Posterior vena cava (tissue), 2 donors: ENCODE data around the gene LRRN4. TPM values are rescaled to one million over a fixed set of nuclear protein-coding genes. Genes with fewer than 3 reads are reported as not detected.

Experiments
- DNase-seq: peaks from one replicate; pipeline ENCODE4 v3.0.0-alpha.2; 2020; ENCODE audit warnings: low spot score
- intact Hi-C, 2 donors: fragments of 100-400 bp; cut with DNase I; formaldehyde crosslinking; loops; one replicate each; pipeline versions ENCODE4 v1.14.1 to v1.14.2; 2022 to 2023
- total RNA-seq, 2 donors: library from RNA; stranded (reverse); fragmentation: NEBNext Ultra II Directional; extraction: Animal tissue kit (Norgen Biotek cat#: 25700); gene quantifications; one replicate each; pipeline ENCODE4 v1.2.1, GENCODE V29; 2021
- donor health status: DM: yes; HTN: yes; CAD: no.
- donor health status: DM: yes; HTN: yes; CAD: no.

Gene LRRN4
- total RNA-seq, 2 donors from 2014 or later = 0.10 to 0.19 TPM

DNA sequence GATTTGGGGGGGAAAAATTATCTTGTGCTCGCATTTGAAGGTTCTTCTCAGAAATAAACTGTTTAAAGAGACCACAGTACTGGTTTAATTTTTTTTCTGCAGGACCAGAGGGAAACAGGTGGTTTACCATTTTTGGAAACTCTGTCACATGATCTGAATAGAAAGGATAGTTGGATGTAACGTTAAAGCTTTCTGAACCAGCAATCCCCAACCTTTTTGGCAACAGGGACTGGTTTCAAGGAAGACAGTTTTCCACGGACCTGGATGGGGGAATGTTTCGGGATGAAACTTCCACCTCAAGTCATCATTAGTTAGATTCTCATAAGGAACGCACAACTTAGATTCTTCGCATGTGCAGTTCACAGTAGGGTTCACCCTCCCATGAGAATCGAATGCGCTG, 53.0 kb downstream of the LRRN4 start:
- intact Hi-C loops = no loop called here
- no peak for DNase-seq

DNA sequence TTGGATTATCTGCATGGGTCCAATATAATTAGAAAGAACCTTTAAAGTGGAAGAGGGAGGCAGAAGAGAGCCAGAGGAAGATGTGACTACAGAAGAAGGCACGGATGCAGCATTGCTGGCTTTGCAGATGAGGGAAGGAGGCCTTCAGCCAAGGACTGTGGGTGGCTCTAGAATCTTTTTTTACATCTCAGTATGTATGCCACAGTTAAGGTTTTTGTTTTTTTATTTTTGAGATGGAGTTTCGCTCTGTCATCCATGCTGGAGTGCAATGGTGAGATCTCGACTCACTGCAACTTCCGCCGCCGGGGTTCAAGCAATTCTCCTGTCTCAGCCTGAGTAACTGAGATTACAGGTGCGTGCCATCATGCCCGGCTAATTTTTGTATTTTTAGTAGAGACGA, 54.1 kb downstream of the LRRN4 start:
- DNase-seq = no peak
- intact Hi-C loops = no loop called here

DNA sequence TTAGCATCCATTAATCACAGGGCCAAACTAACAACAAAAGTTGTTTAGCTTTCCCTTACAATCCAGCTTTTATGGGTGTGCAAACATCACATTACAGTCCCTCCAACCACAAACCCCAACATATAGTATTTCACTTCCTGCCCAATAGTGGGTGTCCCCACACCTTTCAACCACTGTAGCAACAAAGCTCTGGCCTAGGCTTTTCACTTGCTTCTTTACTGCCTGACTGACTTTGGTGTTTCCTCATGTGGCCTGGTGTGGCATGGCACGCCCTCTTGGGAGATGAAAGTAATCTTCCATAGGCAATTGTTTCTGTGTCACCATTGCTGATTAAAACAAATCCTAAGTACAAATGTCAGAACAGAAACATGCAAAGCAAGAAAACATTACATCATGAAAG, 57.1 kb downstream of the LRRN4 start:
- no peak for DNase-seq
- intact Hi-C loops = no loop called here

DNA sequence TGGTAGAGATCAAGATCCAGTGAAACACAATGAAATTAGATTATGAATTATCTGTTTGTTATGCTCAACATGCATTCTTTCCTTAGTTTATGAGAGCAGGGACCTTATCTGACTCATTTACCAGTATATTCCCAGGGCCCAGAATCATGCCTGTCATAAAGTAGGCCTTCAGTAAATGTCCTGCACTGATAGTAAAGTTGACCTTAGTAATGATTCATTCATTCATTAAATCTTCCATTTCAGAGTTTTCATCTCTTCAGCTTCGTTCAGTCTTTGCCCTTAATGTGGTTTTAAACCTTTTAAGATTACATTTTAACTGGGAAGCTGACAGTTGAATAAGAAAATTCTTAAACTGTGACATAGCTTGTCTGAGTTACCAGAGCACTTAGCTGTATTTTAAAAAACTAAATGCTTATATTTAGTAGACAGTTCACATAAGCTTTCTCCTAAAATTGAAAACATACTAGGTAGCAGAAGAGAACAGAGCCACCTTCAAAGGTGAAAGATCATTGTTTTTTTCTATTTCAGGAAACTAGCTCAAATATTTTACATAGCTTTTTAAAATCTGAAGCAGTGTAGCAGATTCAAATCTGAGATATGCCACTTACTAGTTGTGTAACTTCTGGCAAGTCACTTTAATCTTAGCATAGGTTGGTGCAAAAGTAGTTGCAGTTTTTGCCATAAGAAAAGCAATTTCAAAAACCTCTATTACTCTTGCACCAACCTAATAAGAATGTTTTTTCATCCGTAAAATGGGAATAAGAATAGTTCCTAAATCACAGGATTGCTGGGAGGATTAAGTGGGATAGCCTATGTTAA, 62.0 kb downstream of the LRRN4 start:
- intact Hi-C loops = no loop called here
- DNase-seq = no peak

GRCh38 chr20:5990946-5991345, 62.9 kb downstream of the LRRN4 start:
- intact Hi-C loops = no loop called here

More at GRCh38 chr20:5990946-5991345, 62.9 kb downstream of the LRRN4 start:
- no peak for DNase-seq

Other genes starting within 250 kb of the LRRN4 start
- gene CHGB, start 142.6 kb downstream of the LRRN4 start, total RNA-seq = under 1 TPM in 1 of 2 donors, not detected in 1; 0.14 TPM
- 10 to 100 TPM in 1 of 2 donors, 1 to 10 TPM in 1; 8.5 to 12.0 TPM for gene TRMT6, start 103.5 kb downstream of the LRRN4 start, total RNA-seq
- gene MCM8, start 103.4 kb downstream of the LRRN4 start, total RNA-seq = 1 to 10 TPM; 4.3 to 4.4 TPM
- gene CRLS1, start 47.9 kb downstream of the LRRN4 start, total RNA-seq = 10 to 100 TPM; 34.0 to 50.7 TPM
- gene FERMT1, start 69.0 kb upstream of the LRRN4 start, total RNA-seq = 1 to 10 TPM in 1 of 2 donors, not detected in 1; 1.4 TPM